K562 (cell line): ENCODE results near the gene BHLHE40. TPM values are rescaled to one million over a fixed set of nuclear protein-coding genes. Genes with fewer than 3 reads are reported as not detected.

Experiments used
- ADNP ChIP-seq: fragments of 200-800 bp; sonication (Bioruptor generic); IDR thresholded peaks from 2 replicates; pipeline ENCODE4 v1.6.1; 2016; ENCODE audit warnings: missing genetic modification characterization, missing compliant biosample characterization
- BCOR ChIP-seq: fragments of 450-650 bp; IDR thresholded peaks from 2 replicates; pipeline ENCODE4 v1.6.1; 2016
- BRD9 ChIP-seq: fragments of 450-650 bp; IDR thresholded peaks from 2 replicates; pipeline ENCODE4 v1.6.1; 2018; ENCODE audit warnings: low read depth; ENCODE audit not compliant: partially characterized antibody
- ERF ChIP-seq: fragments of 450-650 bp; formaldehyde crosslinking; IDR thresholded peaks from 2 replicates; pipeline ENCODE4 v1.4.0; 2020; ENCODE audit warnings: mild to moderate bottlenecking, mixed read lengths
- GABPA ChIP-seq: fragments of 200-800 bp; sonication (Bioruptor generic); conservative IDR thresholded peaks from 2 replicates; pipeline ENCODE4 v1.6.1; 2016; ENCODE audit warnings: low read depth, missing genetic modification characterization, missing compliant biosample characterization
- GATA2 ChIP-seq: sonication (generic); formaldehyde crosslinking; IDR thresholded peaks from 2 replicates; pipeline ENCODE4 v1.4.0; 2020; ENCODE audit warnings: mild to moderate bottlenecking, missing genetic modification reagents
- HNRNPH1 ChIP-seq: fragments of 200-400 bp; formaldehyde crosslinking; optimal IDR thresholded peaks from 2 replicates; pipeline ENCODE3; 2017; ENCODE audit warnings: low read depth, mild to moderate bottlenecking, low read length, moderate library complexity
- IRF2 ChIP-seq: sonication (generic); formaldehyde crosslinking; IDR thresholded peaks from 2 replicates; pipeline ENCODE4 v1.8.1; 2022; ENCODE audit warnings: mild to moderate bottlenecking, missing genetic modification reagents
- JUND ChIP-seq, 2 experiments: IDR thresholded peaks; 2 replicates in 1 of 2; 3 replicates in 1 of 2; pipeline ENCODE4 v1.6.1; 2011; ENCODE audit warnings: borderline replicate concordance in 2 of 2, low read depth in 2 of 2, low read length in 2 of 2, improper control_type of control experiment in 1 of 2, missing biosample characterization in 1 of 2, missing genetic modification characterization in 1 of 2, missing genetic modification reagents in 1 of 2
- MLLT1 ChIP-seq, 2 experiments: fragments of 450-650 bp; IDR thresholded peaks; 2 replicates each; pipeline ENCODE4 v1.6.1; 2016
- MNT ChIP-seq, 2 experiments: fragments of 450-650 bp; conservative IDR thresholded peaks; 2 replicates each; pipeline ENCODE4 v1.6.1; 2017; ENCODE audit warnings: mild to moderate bottlenecking in 2 of 2, moderate library complexity in 2 of 2
- SMAD4 ChIP-seq: fragments of 250-450 bp; sonication (Bioruptor Pico); conservative IDR thresholded peaks from 2 replicates; pipeline ENCODE4 v1.8.0; 2021; ENCODE audit warnings: inconsistent platforms, mild to moderate bottlenecking, moderate library complexity
- SRSF9 ChIP-seq: fragments of 200-400 bp; formaldehyde crosslinking; IDR thresholded peaks from 2 replicates; pipeline ENCODE4 v1.6.1; 2017; ENCODE audit warnings: low read depth, low read length, borderline replicate concordance
- STAT5A ChIP-seq: IDR thresholded peaks from 2 replicates; pipeline ENCODE4 v1.6.1; 2012; ENCODE audit warnings: low read length, inconsistent platforms, borderline replicate concordance
- STAT6 ChIP-seq: sonication (generic); formaldehyde crosslinking; IDR thresholded peaks from 2 replicates; pipeline ENCODE4 v1.8.1; 2023; ENCODE audit warnings: mild to moderate bottlenecking, missing genetic modification reagents
- USF1 ChIP-seq: sonication (generic); formaldehyde crosslinking; IDR thresholded peaks from 2 replicates; pipeline ENCODE4 v1.9.0; 2022; ENCODE audit warnings: mild to moderate bottlenecking, missing genetic modification reagents
- YBX1 ChIP-seq: fragments of 450-650 bp; IDR thresholded peaks from 2 replicates; pipeline ENCODE4 v1.7.1; 2016; ENCODE audit warnings: mild to moderate bottlenecking
- ZFP36 ChIP-seq: fragments of 150-350 bp; IDR thresholded peaks from 2 replicates; pipeline ENCODE4 v1.6.1; 2018; ENCODE audit warnings: low read length, low read depth; ENCODE audit not compliant: partially characterized antibody
- polyA plus RNA-seq, 8 experiments: library from polyadenylated mRNA; depleted of rRNA in 4 of 8; stranded (reverse) in 5 of 8; unstranded in 3 of 8; fragments of >200 nt; fragmentation: Nextera tagmentation in 2 of 8; fragmentation: Illumina TruSeq in 1 of 8; extraction: Ambion mirVana in 2 of 8; extraction: Trizol in 1 of 8; gene quantifications; 2 replicates each; pipeline versions ENCODE4 v1.2.1 to v1.2.3, GENCODE V29; 2011 to 2014; ENCODE audit warnings: inconsistent platforms in 1 of 8, missing spikeins in 1 of 8
- total RNA-seq, 7 experiments: library from RNA; depleted of rRNA in 6 of 7; stranded (reverse); fragments of >200 nt in 6 of 7; fragmentation: Illumina TruSeq in 2 of 7; extraction: Trizol in 2 of 7; gene quantifications; 2 replicates each; pipeline versions ENCODE4 v1.2.1 to v1.2.3, GENCODE V29; 2011 to 2021; ENCODE audit warnings: low replicate concordance in 1 of 7

Gene BHLHE40
- total and polyA plus RNA-seq, 9 of the 15 experiments (the other 6 are each of a cell fraction or from before 2014, with no cell fraction given) = 12.0 to 83.9 (median 31.4) TPM

GRCh38 chr3:4980229-4981203 lies 1.3 kb downstream of the BHLHE40 start (continued):
- TF ChIP-seq USF1 (CRISPR knock-in tag) = peak; percentile 5; the same call in 1 of the 2 replicates
- no peak for TF ChIP-seq MNT (conservative IDR thresholded peaks at IDR 0.05)
- no peak for TF ChIP-seq YBX1
- no peak for TF ChIP-seq GABPA (tag)
- no peak for TF ChIP-seq IRF2
- 0 out of 2 replicates have a peak, but pooled peaks have one; percentile 33 for TF ChIP-seq ERF
- TF ChIP-seq STAT5A = no peak
- TF ChIP-seq BRD9 = no peak
- peak; percentile 95 for TF ChIP-seq MLLT1 (IDR thresholded peaks at IDR 0.05)
- no peak for TF ChIP-seq HNRNPH1
- TF ChIP-seq STAT6 (CRISPR knock-in tag) = peak; percentile 89; the same call in 1 of the 2 replicates
- no peak for TF ChIP-seq ADNP
- TF ChIP-seq SMAD4 (CRISPR knock-in tag) = peak; percentile 99
- no peak for TF ChIP-seq GATA2
- TF ChIP-seq JUND (IDR thresholded peaks at IDR 0.05; ENCODE audit: borderline replicate concordance, low read depth, low read length) = peak; percentile 93
- peak; percentile 89; the same call in 2 of the 3 replicates for TF ChIP-seq JUND (tag; IDR thresholded peaks at IDR 0.05; ENCODE audit: borderline replicate concordance, low read depth, low read length)
- peak; percentile 47 for TF ChIP-seq ZFP36
- no peak; the same call in 1 of the 2 replicates for TF ChIP-seq BCOR
- TF ChIP-seq SRSF9 = no peak
